GM23248 (cell line): ENCODE results near the gene ARHGEF37.

Experiments
- EZH2 ChIP-seq: fragments of 200-600 bp; sonication (generic); IDR thresholded peaks from 2 replicates; pipeline ENCODE4 v1.6.1; 2018; ENCODE audit warnings: antibody characterized with exemption, mild to moderate bottlenecking; ENCODE audit not compliant: insufficient read depth, poor library complexity, severe bottlenecking
- EZH2phosphoT487 ChIP-seq: fragments of 200-600 bp; sonication (generic); IDR thresholded peaks from 2 replicates; pipeline ENCODE4 v1.6.1; 2018; ENCODE audit warnings: antibody characterized with exemption, moderate library complexity, mild to moderate bottlenecking, low read depth; ENCODE audit not compliant: insufficient read depth

GRCh38 chr5:149641600-149641999 is 60.3 kb downstream of the ARHGEF37 start:
- TF ChIP-seq EZH2phosphoT487 (no peak), EZH2 (no peak)
